Loucy (cell line): ENCODE measurements around the gene LIPJ.

Experiments used
- CTCF ChIP-seq: fragments of 200-600 bp; sonication (generic); conservative IDR thresholded peaks from 2 replicates; pipeline ENCODE4 v1.5.1; 2014; ENCODE audit warnings: mild to moderate bottlenecking, antibody characterized with exemption, low read length
- EZH2phosphoT487 ChIP-seq: fragments of 200-600 bp; IDR thresholded peaks from 2 replicates; pipeline ENCODE4 v1.6.1; 2018; ENCODE audit warnings: antibody characterized with exemption, mild to moderate bottlenecking, moderate library complexity, borderline replicate concordance

GRCh38 chr10:88542522-88542921 lies 44.0 kb upstream of the LIPJ start:
- no peak for TF ChIP-seq CTCF
- no peak for TF ChIP-seq EZH2phosphoT487
